NCI-H510A treated with DMSO at 0.1 percent for 48 hours (cell line): ENCODE results near the gene UBTD2.
"Not testable (repeated sequence)": the region's sequence is repeated elsewhere in the genome, so short reads cannot be mapped to it uniquely, and the experiment has no call there.

Experiments
- DNase-seq: peaks from one replicate; lab custom pipeline; 2025; lab: John Stamatoyannopoulos, UW

Gene UBTD2

GRCh38 chr5:172248637-172249036 lies 34.9 kb downstream of the UBTD2 start:
- no peak for DNase-seq

GRCh38 chr5:172245703-172246125 lies 37.9 kb downstream of the UBTD2 start:
- DNase-seq = no peak

- DNase-seq = no peak
Measured at GRCh38 chr5:172245046-172245445, 38.5 kb downstream of the UBTD2 start.

GRCh38 chr5:172243302-172243701 lies 40.3 kb downstream of the UBTD2 start:
- no peak for DNase-seq

GRCh38 chr5:172238334-172238733 lies 45.2 kb downstream of the UBTD2 start:
- no peak for DNase-seq

- no peak for DNase-seq
Measured at GRCh38 chr5:172235827-172236736, 47.5 kb downstream of the UBTD2 start.

- DNase-seq = no peak
Measured at GRCh38 chr5:172235132-172235780, 48.3 kb downstream of the UBTD2 start.

- no peak for DNase-seq
Measured at GRCh38 chr5:172234031-172234430, 49.5 kb downstream of the UBTD2 start.

GRCh38 chr5:172229904-172230303 lies 53.7 kb downstream of the UBTD2 start:
- DNase-seq = no peak

- DNase-seq = no peak
Measured at GRCh38 chr5:172224996-172225395, 58.6 kb downstream of the UBTD2 start.

- DNase-seq = no peak
Measured at GRCh38 chr5:172223901-172224873, 59.4 kb downstream of the UBTD2 start.

GRCh38 chr5:172219296-172219695 lies 64.3 kb downstream of the UBTD2 start:
- DNase-seq = no peak

- DNase-seq = no peak
Measured at GRCh38 chr5:172216345-172216744, 67.2 kb downstream of the UBTD2 start.

GRCh38 chr5:172213126-172213525 lies 70.4 kb downstream of the UBTD2 start:
- no peak for DNase-seq

- DNase-seq = no peak
Measured at GRCh38 chr5:172211676-172212075, 71.9 kb downstream of the UBTD2 start.

GRCh38 chr5:172209714-172210113 lies 73.8 kb downstream of the UBTD2 start:
- DNase-seq = no peak

GRCh38 chr5:172207511-172207910 lies 76.1 kb downstream of the UBTD2 start:
- no peak for DNase-seq

- not testable (repeated sequence) for DNase-seq
Measured at GRCh38 chr5:172205984-172206383, 77.6 kb downstream of the UBTD2 start.

GRCh38 chr5:172200476-172200875 lies 83.1 kb downstream of the UBTD2 start:
- no peak for DNase-seq

- DNase-seq = no peak
Measured at GRCh38 chr5:172199446-172199845, 84.1 kb downstream of the UBTD2 start.

GRCh38 chr5:172197775-172198174 lies 85.8 kb downstream of the UBTD2 start:
- DNase-seq = not testable (repeated sequence)
